ENCODE results near the gene CCDC138.
"Not testable (repeated sequence)": the region's sequence is repeated elsewhere in the genome, so short reads cannot be mapped to it uniquely, and the experiment has no call there.

The CCDC138 gene

GRCh38 chr2:108786354-108787215 is at the start of gene CCDC138:
CCDC138 (plus strand) TSS chr2:108786771; CDS start chr2:108786823, 52 bp downstream.
- peak; percentile 94 for DNase-seq (ENCODE audit: low spot score)

GRCh38 chr2:108757973-108758372 is 28.6 kb upstream of the CCDC138 start:
- not testable (repeated sequence) for DNase-seq (ENCODE audit: low spot score)

- not testable (repeated sequence) for DNase-seq (ENCODE audit: low spot score)
Measured at GRCh38 chr2:108762618-108763017, 24.0 kb upstream of the CCDC138 start.

- not testable (repeated sequence) for DNase-seq (ENCODE audit: low spot score)
Measured at GRCh38 chr2:108766671-108767070, 19.9 kb upstream of the CCDC138 start.

- DNase-seq (ENCODE audit: low spot score) = not testable (repeated sequence)
Measured at GRCh38 chr2:108767859-108768258, 18.7 kb upstream of the CCDC138 start.

- DNase-seq (ENCODE audit: low spot score) = no peak
Measured at GRCh38 chr2:108776475-108776874, 10.1 kb upstream of the CCDC138 start.

- DNase-seq (ENCODE audit: low spot score) = no peak
Measured at GRCh38 chr2:108778857-108779256, 7.7 kb upstream of the CCDC138 start.

- DNase-seq (ENCODE audit: low spot score) = peak; percentile 9
Measured at GRCh38 chr2:108786008-108786353, 590 bp upstream of the CCDC138 start.

GRCh38 chr2:108787216-108787541 is 608 bp downstream of the CCDC138 start:
- no peak for DNase-seq (ENCODE audit: low spot score)

- no peak for DNase-seq (ENCODE audit: low spot score)
Measured at GRCh38 chr2:108803045-108803736, 16.6 kb downstream of the CCDC138 start.

- no peak for DNase-seq (ENCODE audit: low spot score)
Measured at GRCh38 chr2:108805032-108805431, 18.5 kb downstream of the CCDC138 start.

GRCh38 chr2:108805782-108806181 is 19.2 kb downstream of the CCDC138 start:
- DNase-seq (ENCODE audit: low spot score) = no peak

GRCh38 chr2:108806371-108807113 is 20.0 kb downstream of the CCDC138 start:
- DNase-seq (ENCODE audit: low spot score) = no peak

- no peak for DNase-seq (ENCODE audit: low spot score)
Measured at GRCh38 chr2:108809936-108810335, 23.4 kb downstream of the CCDC138 start.

- no peak for DNase-seq (ENCODE audit: low spot score)
Measured at GRCh38 chr2:108810993-108811957, 24.7 kb downstream of the CCDC138 start.

- DNase-seq (ENCODE audit: low spot score) = no peak
Measured at GRCh38 chr2:108813732-108814131, 27.2 kb downstream of the CCDC138 start.

- DNase-seq (ENCODE audit: low spot score) = no peak
Measured at GRCh38 chr2:108820482-108820881, 33.9 kb downstream of the CCDC138 start.

- no peak for DNase-seq (ENCODE audit: low spot score)
Measured at GRCh38 chr2:108823286-108823685, 36.7 kb downstream of the CCDC138 start.

GRCh38 chr2:108824316-108825070 is 37.9 kb downstream of the CCDC138 start:
- no peak for DNase-seq (ENCODE audit: low spot score)

GRCh38 chr2:108825254-108825653 is 38.7 kb downstream of the CCDC138 start:
- DNase-seq (ENCODE audit: low spot score) = no peak

- no peak for DNase-seq (ENCODE audit: low spot score)
Measured at GRCh38 chr2:108825736-108826135, 39.2 kb downstream of the CCDC138 start.
